Right atrium auricular region (tissue), 2 donors: ENCODE measurements around the gene AARSD1. TPM values are rescaled to one million over a fixed set of nuclear protein-coding genes. Genes with fewer than 3 reads are reported as not detected.

Source experiments
- DNase-seq: peaks from one replicate; pipeline ENCODE4 v3.0.0-alpha.2; 2019; ENCODE audit warnings: low spot score
- H3K27ac ChIP-seq, 2 donors: fragments of 200-600 bp; sonication (generic); 1 replicate in 1 of 2; 2 replicates in 1 of 2; pipeline ENCODE4 v1.5.1; 2016 to 2019
- H3K27me3 ChIP-seq, 2 donors: fragments of 200-600 bp; sonication (generic); one replicate each; pipeline versions ENCODE4 v1.5.1 to v1.6.0; 2017 to 2019
- H3K36me3 ChIP-seq: fragments of 200-600 bp; sonication (generic); one replicate; pipeline ENCODE4 v1.5.1; 2016
- H3K4me1 ChIP-seq, 2 donors: fragments of 200-600 bp; sonication (generic); one replicate each; pipeline versions ENCODE4 v1.5.1 to v1.6.0; 2017 to 2019
- H3K4me3 ChIP-seq, 2 donors: fragments of 200-600 bp; sonication (generic); 1 replicate in 1 of 2; 2 replicates in 1 of 2; pipeline ENCODE4 v1.5.1; 2017 to 2019; ENCODE audit warnings: mild to moderate bottlenecking in 1 of 2, moderate library complexity in 1 of 2
- H3K9me3 ChIP-seq, 2 donors: fragments of 200-600 bp; sonication (generic); one replicate each; pipeline ENCODE4 v1.5.1; 2019
- total RNA-seq, 2 donors: library from RNA; depleted of rRNA; stranded (reverse); fragments of >200 nt; gene quantifications; one replicate each; pipeline ENCODE4 v1.1.0, GENCODE V29; 2016
- TF ChIP-seq, protein P1 (sequence below), 2 donors: fragments of 200-600 bp; sonication (generic); IDR thresholded peaks; one replicate each; pipeline ENCODE4 v1.5.1; 2019; ENCODE audit warnings: antibody characterized with exemption in 2 of 2

AARSD1 gene
- total RNA-seq, 2 donors from 2014 or later: 17.8 to 24.6 TPM

- no peak overlapping the region for H3K4me3 ChIP-seq
- H3K9me3 ChIP-seq: no peaks in the 10 kb centered on the region
- peaks cover 0 to 9% of the 10 kb centered on the region in 2 donors for H3K4me1 ChIP-seq
- peaks cover 44% of the 10 kb centered on the region for H3K36me3 ChIP-seq
- no peak overlapping the region for H3K27ac ChIP-seq
- no peak for DNase-seq
- no peaks in the 10 kb centered on the region for H3K27me3 ChIP-seq
- TF ChIP-seq, protein P1, sequence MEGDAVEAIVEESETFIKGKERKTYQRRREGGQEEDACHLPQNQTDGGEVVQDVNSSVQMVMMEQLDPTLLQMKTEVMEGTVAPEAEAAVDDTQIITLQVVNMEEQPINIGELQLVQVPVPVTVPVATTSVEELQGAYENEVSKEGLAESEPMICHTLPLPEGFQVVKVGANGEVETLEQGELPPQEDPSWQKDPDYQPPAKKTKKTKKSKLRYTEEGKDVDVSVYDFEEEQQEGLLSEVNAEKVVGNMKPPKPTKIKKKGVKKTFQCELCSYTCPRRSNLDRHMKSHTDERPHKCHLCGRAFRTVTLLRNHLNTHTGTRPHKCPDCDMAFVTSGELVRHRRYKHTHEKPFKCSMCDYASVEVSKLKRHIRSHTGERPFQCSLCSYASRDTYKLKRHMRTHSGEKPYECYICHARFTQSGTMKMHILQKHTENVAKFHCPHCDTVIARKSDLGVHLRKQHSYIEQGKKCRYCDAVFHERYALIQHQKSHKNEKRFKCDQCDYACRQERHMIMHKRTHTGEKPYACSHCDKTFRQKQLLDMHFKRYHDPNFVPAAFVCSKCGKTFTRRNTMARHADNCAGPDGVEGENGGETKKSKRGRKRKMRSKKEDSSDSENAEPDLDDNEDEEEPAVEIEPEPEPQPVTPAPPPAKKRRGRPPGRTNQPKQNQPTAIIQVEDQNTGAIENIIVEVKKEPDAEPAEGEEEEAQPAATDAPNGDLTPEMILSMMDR (IDR thresholded peaks at IDR 0.05): no peak
Observed at GRCh38 chr17:42992872-42993271, 28.6 kb upstream of the AARSD1 start.

DNA sequence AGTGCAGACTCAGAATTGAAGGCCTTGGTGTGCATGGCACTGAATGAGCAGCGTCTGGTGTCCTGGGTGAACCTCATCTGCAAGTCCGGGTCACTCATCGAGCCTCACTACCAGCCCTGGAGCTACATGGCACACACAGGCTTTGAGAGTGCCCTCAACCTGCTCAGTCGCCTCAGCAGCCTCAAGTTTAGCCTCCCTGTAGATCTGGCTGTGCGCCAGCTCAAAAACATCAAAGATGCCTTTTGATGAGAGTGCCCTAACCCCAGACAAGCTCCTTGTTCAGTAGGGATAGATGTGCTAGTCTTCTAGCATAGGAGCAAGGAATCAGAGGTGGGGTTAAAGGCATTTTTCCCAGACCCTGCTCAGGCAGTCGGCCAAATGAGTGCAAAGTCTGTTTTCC is 27.2 kb upstream of the AARSD1 start:
- TF ChIP-seq, protein P1 (IDR thresholded peaks at IDR 0.05): no peak
- H3K36me3 ChIP-seq: peaks cover 57% of the 10 kb centered on the region

DNA sequence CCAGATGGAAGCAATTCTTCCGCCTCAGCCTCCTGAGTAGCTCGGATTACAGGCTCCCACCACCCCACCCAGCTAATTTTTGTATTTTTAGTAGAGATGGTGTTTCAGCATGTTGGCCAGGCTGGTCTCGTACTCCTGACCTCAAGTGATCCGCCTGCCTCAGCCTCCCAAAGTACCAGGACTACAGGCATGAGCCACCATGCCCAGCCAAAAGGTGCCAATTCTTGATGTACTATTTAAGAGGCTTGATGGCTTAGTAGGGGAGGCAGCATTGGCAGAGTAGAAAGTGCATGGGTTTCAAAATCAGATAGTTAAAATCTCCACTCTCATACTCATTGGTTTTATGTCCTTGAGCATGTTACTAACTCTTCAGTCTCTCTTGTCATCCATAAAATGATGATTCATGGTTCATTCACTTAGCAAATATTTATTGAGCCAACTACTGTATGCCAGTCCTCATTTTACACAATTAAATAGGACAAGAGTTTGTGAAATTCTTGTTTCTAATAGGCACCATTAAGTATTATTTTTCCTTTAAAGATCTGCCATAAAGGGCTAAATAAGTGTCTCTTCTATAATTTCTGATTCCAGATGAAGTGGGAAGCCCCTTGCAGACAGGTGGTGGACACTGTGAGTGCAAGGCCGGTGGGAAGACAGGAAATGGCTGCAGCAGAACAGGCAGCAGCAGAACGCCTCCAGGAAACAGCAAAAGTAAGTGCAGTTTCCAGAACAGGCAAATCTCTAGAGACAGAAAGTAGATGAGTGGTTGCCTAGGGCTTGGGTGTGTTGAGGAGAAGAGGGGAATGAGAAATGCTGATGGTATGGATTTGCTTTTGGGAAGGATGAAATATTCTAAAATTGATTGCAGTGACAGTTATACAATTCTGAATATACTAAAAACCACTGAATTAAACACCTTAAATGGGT is 25.7 kb upstream of the AARSD1 start:
- no peaks in the 10 kb centered on the region for H3K9me3 ChIP-seq
- H3K4me3 ChIP-seq: no peak overlapping the region
- H3K36me3 ChIP-seq: peaks cover 57% of the 10 kb centered on the region

More for the DNA sequence above, 27.2 kb upstream of the AARSD1 start:
- DNase-seq: no peak
- no peak overlapping the region for H3K4me3 ChIP-seq
- H3K9me3 ChIP-seq: no peaks in the 10 kb centered on the region
- H3K27ac ChIP-seq: no peak overlapping the region
- H3K4me1 ChIP-seq: no peaks in the 10 kb centered on the region
- no peaks in the 10 kb centered on the region for H3K27me3 ChIP-seq

GRCh38 chr17:42989141-42989540 is 24.9 kb upstream of the AARSD1 start:
- Histone ChIP-seq H3K9me3 (no peaks in the 10 kb centered on the region), H3K27me3 (no peaks in the 10 kb centered on the region), H3K27ac (no peak overlapping the region), H3K4me3 (no peak overlapping the region), H3K4me1 (no peaks in the 10 kb centered on the region), H3K36me3 (peaks cover 57% of the 10 kb centered on the region)
- DNase-seq: no peak
- TF ChIP-seq, protein P1 (IDR thresholded peaks at IDR 0.05): no peak

More for the DNA sequence above, 25.7 kb upstream of the AARSD1 start:
- Histone ChIP-seq H3K27ac (no peak overlapping the region), H3K4me1 (no peaks in the 10 kb centered on the region), H3K27me3 (no peaks in the 10 kb centered on the region)
- no peak for DNase-seq
- TF ChIP-seq, protein P1 (IDR thresholded peaks at IDR 0.05): no peak

DNA sequence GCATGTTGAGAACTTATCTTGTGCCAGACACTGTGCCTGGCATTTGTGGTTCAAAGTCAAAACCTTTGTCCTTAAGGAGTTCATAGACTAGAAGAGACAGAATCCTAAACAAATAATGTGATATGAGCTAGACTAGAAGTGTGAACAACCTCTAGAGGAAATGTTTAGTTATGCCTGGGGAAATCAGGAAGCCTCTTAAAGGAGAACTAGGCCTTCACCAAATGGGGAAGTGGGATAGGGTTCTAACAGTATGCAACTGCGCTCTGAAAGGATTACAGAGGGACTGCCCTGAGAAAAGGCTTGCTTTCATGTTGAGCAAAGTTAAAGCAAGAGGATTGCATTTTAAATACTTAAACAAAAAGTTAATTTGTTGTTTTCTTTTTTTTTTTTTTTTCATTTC is 21.0 kb upstream of the AARSD1 start:
- H3K4me1 ChIP-seq: peaks cover 0 to 15% of the 10 kb centered on the region in 2 donors
- no peak overlapping the region for H3K4me3 ChIP-seq
- TF ChIP-seq, protein P1 (IDR thresholded peaks at IDR 0.05): no peak
- H3K9me3 ChIP-seq: no peaks in the 10 kb centered on the region
- no peaks in the 10 kb centered on the region for H3K27me3 ChIP-seq
- no peak for DNase-seq
- H3K36me3 ChIP-seq: peaks cover 35% of the 10 kb centered on the region
- no peak overlapping the region for H3K27ac ChIP-seq
